SU-DHL-6 (cell line): ENCODE data around the gene USP10.

Experiments
- H2AFZ ChIP-seq: fragments of 200-600 bp; sonication (generic); 2 replicates; pipeline ENCODE4 v1.6.1; 2014; ENCODE audit warnings: low read depth, mild to moderate bottlenecking, moderate library complexity, mixed read lengths, antibody characterized with exemption, low read length; ENCODE audit not compliant: severe bottlenecking
- H3F3A ChIP-seq: fragments of 200-600 bp; shearing (Covaris generic); 2 replicates; pipeline ENCODE4 v1.6.0; 2016; ENCODE audit warnings: antibody characterized with exemption, mild to moderate bottlenecking; ENCODE audit not compliant: insufficient read depth
- H3K27ac ChIP-seq: fragments of 200-600 bp; sonication (generic); 2 replicates; pipeline ENCODE4 v1.5.1; 2016; ENCODE audit warnings: low read depth, mild to moderate bottlenecking, low read length, moderate library complexity, mixed read lengths
- H3K27me3 ChIP-seq: fragments of 200-600 bp; sonication (generic), shearing (Covaris generic); 2 replicates; pipeline ENCODE4 v1.6.0; 2014; ENCODE audit warnings: mild to moderate bottlenecking, low read length
- H3K36me3 ChIP-seq: fragments of 200-600 bp; sonication (generic); 2 replicates; pipeline ENCODE4 v1.6.1; 2014; ENCODE audit warnings: mild to moderate bottlenecking, low read length, mixed read lengths
- H3K4me2 ChIP-seq: fragments of 300-600, 200-600 bp; shearing (Covaris generic), sonication (generic); 2 replicates; pipeline ENCODE4 v1.6.0; 2014; ENCODE audit warnings: low read length, low read depth, mild to moderate bottlenecking; ENCODE audit not compliant: poor library complexity, severe bottlenecking
- H3K4me3 ChIP-seq: fragments of 200-600 bp; sonication (generic); 2 replicates; pipeline ENCODE4 v1.5.1; 2014; ENCODE audit warnings: antibody characterized with exemption, low read length, mild to moderate bottlenecking, mixed read lengths; ENCODE audit not compliant: insufficient read depth, poor library complexity, severe bottlenecking
- H3K79me2 ChIP-seq: fragments of 200-600 bp; sonication (generic); 2 replicates; pipeline ENCODE4 v1.6.1; 2014; ENCODE audit warnings: mild to moderate bottlenecking, low read length, moderate library complexity; ENCODE audit not compliant: insufficient read depth
- H3K9ac ChIP-seq: fragments of 200-600 bp; sonication (generic); 2 replicates; pipeline ENCODE4 v1.7.0; 2014; ENCODE audit warnings: mild to moderate bottlenecking, low read length
- H3K9me2 ChIP-seq: fragments of 200-600 bp; sonication (generic); replicated peaks from 2 replicates; pipeline ENCODE4 v1.6.1; 2014; ENCODE audit warnings: low read length; ENCODE audit not compliant: insufficient read depth
- H3K9me3 ChIP-seq: fragments of 200-600 bp; sonication (generic); 2 replicates; pipeline ENCODE4 v1.6.1; 2014; ENCODE audit warnings: low read length, mixed read lengths; ENCODE audit not compliant: insufficient read depth
- H4K20me1 ChIP-seq: fragments of 200-600 bp; sonication (generic); 2 replicates; pipeline ENCODE4 v1.6.1; 2014; ENCODE audit warnings: low read depth, mild to moderate bottlenecking, antibody characterized with exemption, low read length, moderate library complexity, mixed read lengths
- CTCF ChIP-seq: fragments of 200-600 bp; sonication (generic); IDR thresholded peaks from one replicate; pipeline ENCODE4 v1.5.1; 2017; ENCODE audit warnings: antibody characterized with exemption, mild to moderate bottlenecking, low read length, moderate library complexity; ENCODE audit not compliant: insufficient read depth, poor library complexity, severe bottlenecking
- EZH2phosphoT487 ChIP-seq: fragments of 200-600 bp; sonication (generic), shearing (Covaris generic); conservative IDR thresholded peaks from 2 replicates; pipeline ENCODE4 v1.6.1; 2018; ENCODE audit warnings: mild to moderate bottlenecking, antibody characterized with exemption, low read length, moderate library complexity, mixed read lengths

The USP10 gene

GRCh38 chr16:84660973-84661372, 38.8 kb upstream of the USP10 start:
- no peak for TF ChIP-seq EZH2phosphoT487
- no peak for TF ChIP-seq CTCF
- Histone ChIP-seq H3K4me2 (no peak overlapping the region), H3K27me3 (no peaks in the 10 kb centered on the region), H3F3A (no peaks in the 10 kb centered on the region), H3K9me3 (no peaks in the 10 kb centered on the region), H3K4me3 (no peak overlapping the region), H4K20me1 (no peaks in the 10 kb centered on the region), H3K27ac (no peak overlapping the region), H3K36me3 (no peaks in the 10 kb centered on the region), H3K79me2 (no peaks in the 10 kb centered on the region), H2AFZ (no peak overlapping the region), H3K9ac (no peak overlapping the region), H3K9me2 (no peaks in the 10 kb centered on the region)

GRCh38 chr16:84661418-84662060, 38.3 kb upstream of the USP10 start:
- no peaks in the 10 kb centered on the region for H3K27me3 ChIP-seq
- no peak for TF ChIP-seq CTCF
- TF ChIP-seq EZH2phosphoT487 = no peak
- no peaks in the 10 kb centered on the region for H3K9me2 ChIP-seq
- no peaks in the 10 kb centered on the region for H3K79me2 ChIP-seq
- no peaks in the 10 kb centered on the region for H4K20me1 ChIP-seq
- H3F3A ChIP-seq = no peaks in the 10 kb centered on the region
- H3K9me3 ChIP-seq = no peaks in the 10 kb centered on the region
- no peaks in the 10 kb centered on the region for H3K36me3 ChIP-seq
- H2AFZ ChIP-seq = no peak overlapping the region
- H3K4me3 ChIP-seq = no peak overlapping the region
- no peak overlapping the region for H3K9ac ChIP-seq
- H3K4me2 ChIP-seq = no peak overlapping the region
- H3K27ac ChIP-seq = no peak overlapping the region

GRCh38 chr16:84662471-84662870, 37.3 kb upstream of the USP10 start:
- H3K79me2 ChIP-seq = no peaks in the 10 kb centered on the region
- no peak overlapping the region for H3K4me2 ChIP-seq
- TF ChIP-seq CTCF = no peak
- no peak for TF ChIP-seq EZH2phosphoT487
- H3K9me2 ChIP-seq = no peaks in the 10 kb centered on the region
- H3K9ac ChIP-seq = no peak overlapping the region
- H3K36me3 ChIP-seq = no peaks in the 10 kb centered on the region
- no peak overlapping the region for H2AFZ ChIP-seq
- no peaks in the 10 kb centered on the region for H3F3A ChIP-seq
- H4K20me1 ChIP-seq = no peaks in the 10 kb centered on the region
- H3K27ac ChIP-seq = no peak overlapping the region
- H3K4me3 ChIP-seq = no peak overlapping the region
- H3K27me3 ChIP-seq = no peaks in the 10 kb centered on the region
- no peaks in the 10 kb centered on the region for H3K9me3 ChIP-seq
